H1 (cell line): ENCODE data around the gene RSBN1. TPM values are rescaled to one million over a fixed set of nuclear protein-coding genes. Genes with fewer than 3 reads are reported as not detected.

Source experiments
- CTCF ChIA-PET: fragments of 300-600 bp; sonication (Branson Sonifier 250); formaldehyde crosslinking; loops from one replicate; lab custom pipeline; 2021; ENCODE audit not compliant: partially characterized antibody; lab: Charles Lee
- POLR2A ChIA-PET: fragments of 300-600 bp; sonication (Branson Sonifier 250); formaldehyde crosslinking; loops from one replicate; lab custom pipeline; 2021; ENCODE audit warnings: inconsistent platforms; ENCODE audit not compliant: partially characterized antibody; lab: Charles Lee
- DNase-seq, 2 experiments: peaks; one replicate each; pipeline versions ENCODE4 v3.0.0 to v3.0.0-alpha.2; 2010 to 2022; ENCODE audit warnings: low spot score in 2 of 2, low read depth in 1 of 2, mixed read lengths in 1 of 2
- FAIRE-seq: peaks from 2 replicates; lab custom pipeline; 2011; peaks lifted over from hg19 to GRCh38; lab: Jason Lieb, UNC
- H2AFZ ChIP-seq: 2 replicates; pipeline ENCODE4 v1.8.1; 2012; ENCODE audit warnings: low read length, inconsistent platforms
- H2AK5ac ChIP-seq: 2 replicates; pipeline ENCODE4 v1.6.1; 2013; ENCODE audit warnings: low read depth, low read length
- H2BK120ac ChIP-seq: replicated peaks from 2 replicates; pipeline ENCODE3; 2013; ENCODE audit warnings: low read depth, low read length, inconsistent platforms
- H2BK12ac ChIP-seq: 2 replicates; pipeline ENCODE4 v1.6.1; 2013; ENCODE audit warnings: low read depth, low read length
- H2BK15ac ChIP-seq: 2 replicates; pipeline ENCODE4 v1.6.1; 2013; ENCODE audit warnings: low read length
- H2BK20ac ChIP-seq: 2 replicates; pipeline ENCODE4 v1.6.1; 2013; ENCODE audit warnings: low read length
- H2BK5ac ChIP-seq: 2 replicates; pipeline ENCODE4 v1.6.1; 2013; ENCODE audit warnings: low read depth, low read length
- H3K14ac ChIP-seq: 2 replicates; pipeline ENCODE4 v1.6.1; 2013; ENCODE audit warnings: inconsistent platforms; ENCODE audit not compliant: insufficient read length
- H3K18ac ChIP-seq: 2 replicates; pipeline ENCODE4 v1.6.1; 2013; ENCODE audit warnings: low read length; ENCODE audit errors: extremely low read depth
- H3K23ac ChIP-seq: 2 replicates; pipeline ENCODE4 v1.6.1; 2013; ENCODE audit warnings: inconsistent platforms; ENCODE audit not compliant: insufficient read length
- H3K23me2 ChIP-seq: 2 replicates; pipeline ENCODE4 v1.6.1; 2013; ENCODE audit warnings: low read depth, low read length
- H3K27ac ChIP-seq: 2 replicates; pipeline ENCODE4 v1.6.1; 2011; ENCODE audit warnings: low read depth, low read length, inconsistent platforms
- H3K27me3 ChIP-seq, 4 experiments: replicated peaks in 1 of 4; 1 replicate in 1 of 4; 2 replicates in 3 of 4; pipeline versions ENCODE4 v1.6.1 to v1.8.1; 2011 to 2013; ENCODE audit warnings: low read length in 3 of 4, mild to moderate bottlenecking in 3 of 4, inconsistent platforms in 2 of 4, mixed read lengths in 2 of 4, moderate library complexity in 1 of 4; ENCODE audit not compliant: control insufficient read depth in 3 of 4, insufficient read depth in 3 of 4; ENCODE audit errors: extremely low read depth in 1 of 4
- H3K36me3 ChIP-seq, 4 experiments: 2 replicates each; pipeline versions ENCODE4 v1.6.1 to v1.8.1; 2011 to 2013; ENCODE audit warnings: mild to moderate bottlenecking in 4 of 4, low read length in 3 of 4, moderate library complexity in 2 of 4, control low read depth in 1 of 4, inconsistent platforms in 1 of 4; ENCODE audit not compliant: insufficient read depth in 4 of 4, control insufficient read depth in 2 of 4
- H3K4ac ChIP-seq: replicated peaks from 2 replicates; pipeline ENCODE3; 2013; ENCODE audit warnings: low read length, low read depth, mixed read lengths, inconsistent platforms; ENCODE audit not compliant: insufficient read length
- H3K4me1 ChIP-seq, 4 experiments: replicated peaks in 1 of 4; 1 replicate in 1 of 4; 2 replicates in 3 of 4; pipeline versions ENCODE4 v1.6.1 to v1.8.1; 2011 to 2013; ENCODE audit warnings: low read length in 3 of 4, inconsistent platforms in 2 of 4, mixed read lengths in 1 of 4; ENCODE audit not compliant: insufficient read depth in 4 of 4, control insufficient read depth in 3 of 4
- H3K4me2 ChIP-seq, 2 experiments: 2 replicates each; pipeline versions ENCODE4 v1.6.1 to v1.8.1; 2011 to 2013; ENCODE audit warnings: low read depth in 2 of 2, low read length in 2 of 2, control low read depth in 1 of 2, inconsistent platforms in 1 of 2, mild to moderate bottlenecking in 1 of 2; ENCODE audit not compliant: insufficient read depth in 1 of 2
- H3K4me3 ChIP-seq, 4 experiments: fragments of 200-600, 300-600 bp in 1 of 4; sonication (generic), shearing (Covaris generic), sonication (Bioruptor Twin) in 1 of 4; 2 replicates each; pipeline versions ENCODE4 v1.5.1 to v1.8.1; 2011 to 2016; ENCODE audit warnings: low read length in 4 of 4, low read depth in 3 of 4, control low read depth in 2 of 4, inconsistent platforms in 2 of 4, mild to moderate bottlenecking in 2 of 4, mixed read lengths in 1 of 4, moderate library complexity in 1 of 4; ENCODE audit not compliant: insufficient read depth in 2 of 4; ENCODE audit errors: extremely low read depth in 1 of 4
- H3K56ac ChIP-seq: replicated peaks from 2 replicates; pipeline ENCODE3; 2013; ENCODE audit warnings: low read depth, mild to moderate bottlenecking, mixed read lengths, low read length, inconsistent platforms; ENCODE audit not compliant: insufficient read length
- H3K79me1 ChIP-seq: 2 replicates; pipeline ENCODE4 v1.6.1; 2013; ENCODE audit warnings: low read depth, low read length, control low read depth
- H3K79me2 ChIP-seq, 2 experiments: 2 replicates each; pipeline versions ENCODE4 v1.6.1 to v1.8.1; 2012 to 2013; ENCODE audit warnings: low read length in 2 of 2, mild to moderate bottlenecking in 2 of 2, inconsistent platforms in 1 of 2; ENCODE audit not compliant: insufficient read depth in 2 of 2, control insufficient read depth in 1 of 2
- H3K9ac ChIP-seq, 4 experiments: replicated peaks in 1 of 4; 1 replicate in 1 of 4; 2 replicates in 3 of 4; pipeline versions ENCODE4 v1.6.1 to v1.8.1; 2011 to 2013; ENCODE audit warnings: low read depth in 3 of 4, low read length in 3 of 4, control low read depth in 2 of 4, mild to moderate bottlenecking in 2 of 4, moderate library complexity in 2 of 4, inconsistent platforms in 1 of 4; ENCODE audit errors: extremely low read depth in 1 of 4
- H3K9me3 ChIP-seq, 2 experiments: 2 replicates each; pipeline versions ENCODE4 v1.6.1 to v1.8.1; 2012 to 2013; ENCODE audit warnings: mild to moderate bottlenecking in 2 of 2, moderate library complexity in 2 of 2, control low read depth in 1 of 2, inconsistent platforms in 1 of 2, low read depth in 1 of 2, low read length in 1 of 2, mixed read lengths in 1 of 2; ENCODE audit not compliant: insufficient read depth in 2 of 2
- H4K20me1 ChIP-seq, 2 experiments: replicated peaks in 1 of 2; 2 replicates each; pipeline versions ENCODE3 to v1.8.1; 2011 to 2013; ENCODE audit warnings: inconsistent platforms in 2 of 2, low read length in 2 of 2, mild to moderate bottlenecking in 1 of 2; ENCODE audit not compliant: insufficient read depth in 2 of 2, control insufficient read depth in 1 of 2
- H4K5ac ChIP-seq: 2 replicates; pipeline ENCODE4 v1.6.1; 2013; ENCODE audit warnings: low read length, low read depth, mixed read lengths, inconsistent platforms; ENCODE audit not compliant: insufficient read length
- H4K8ac ChIP-seq: 2 replicates; pipeline ENCODE4 v1.8.0; 2013; ENCODE audit warnings: mild to moderate bottlenecking, moderate library complexity, low read length, inconsistent platforms; ENCODE audit not compliant: insufficient read depth; ENCODE audit errors: extremely low read depth
- H4K91ac ChIP-seq: replicated peaks from 2 replicates; pipeline ENCODE3; 2013; ENCODE audit warnings: low read length, mixed read lengths, inconsistent platforms; ENCODE audit not compliant: insufficient read length
- CHD1 ChIP-seq: IDR thresholded peaks from 2 replicates; pipeline ENCODE4 v1.6.1; 2012; ENCODE audit warnings: low read depth, low read length, improper control_type of control experiment
- EZH2 ChIP-seq: fragments of 200-600 bp; sonication (generic); IDR thresholded peaks from 2 replicates; pipeline ENCODE4 v1.7.1; 2012; ENCODE audit warnings: low read depth, mild to moderate bottlenecking, moderate library complexity, low read length, inconsistent platforms; ENCODE audit not compliant: severe bottlenecking
- KDM1A ChIP-seq: fragments of 200-600, 300-600 bp; sonication (generic); IDR thresholded peaks from 2 replicates; pipeline ENCODE4 v1.7.1; 2016; ENCODE audit warnings: mild to moderate bottlenecking, low read length, borderline replicate concordance
- POLR2AphosphoS5 ChIP-seq: IDR thresholded peaks from 2 replicates; pipeline ENCODE4 v1.6.1; 2011; ENCODE audit warnings: low read depth, low read length
- WGBS, 2 experiments: shearing (Covaris generic) in 1 of 2; methylation state at CpG; one replicate each; pipeline versions ENCODE4 v1.1.6 to v1.1.7; 2013 to 2015; ENCODE audit warnings: low lambda C conversion rate in 2 of 2, mixed read lengths in 2 of 2, inconsistent platforms in 1 of 2, low coverage in 1 of 2, missing lambda C conversion rate in 1 of 2; ENCODE audit not compliant: insufficient replicate concordance in 2 of 2, insufficient coverage in 1 of 2, insufficient read length in 1 of 2; ENCODE audit errors: extremely low coverage in 1 of 2, missing lambda C conversion rate in 1 of 2; 5-methylcytosine and 5-hydroxymethylcytosine counted together
- polyA plus RNA-seq, 7 experiments: library from polyadenylated mRNA; depleted of rRNA in 3 of 7; stranded (reverse) in 5 of 7; unstranded in 2 of 7; fragments of >200 nt in 5 of 7; fragments of 200-250 nt in 2 of 7; gene quantifications; 1 replicate in 5 of 7; 2 replicates in 1 of 7; 4 replicates in 1 of 7; pipeline versions ENCODE4 v1.2.1 to v1.2.3, GENCODE V29; 2011 to 2013; ENCODE audit warnings: missing spikeins in 2 of 7, mixed read lengths in 2 of 7
- total RNA-seq: library from RNA; stranded (reverse); fragmentation: NEBNext Ultra II Directional; extraction: Animal tissue kit (Norgen Biotek cat#: 25700); gene quantifications from 2 replicates; pipeline ENCODE4 v1.2.1, GENCODE V29; 2021

RSBN1 gene
- total and polyA plus RNA-seq, 2 of the 8 experiments (the other 6 are each of a cell fraction or from before 2014, with no cell fraction given): 4.2 to 17.6 TPM

DNA sequence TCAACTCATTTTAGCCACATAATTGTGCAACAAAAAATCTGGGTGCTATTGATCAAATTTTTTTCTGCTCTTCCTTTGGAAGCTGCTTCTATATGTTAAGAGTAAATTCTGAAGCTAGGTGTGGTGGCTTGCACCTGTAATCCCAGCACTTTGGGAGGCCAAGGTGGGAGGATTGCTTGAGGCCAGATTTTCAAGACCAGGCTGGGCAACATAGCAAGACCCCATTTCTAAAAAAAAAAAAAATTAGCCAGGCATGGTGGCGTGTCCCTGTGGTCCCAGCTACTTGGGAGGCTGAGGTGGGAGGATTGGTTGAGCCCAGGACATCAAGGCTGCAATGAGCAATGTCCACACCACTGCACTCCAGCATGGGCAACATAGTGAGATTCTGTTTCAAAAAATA, 24.3 kb upstream of the RSBN1 start:
- CTCF ChIA-PET: interaction anchor here (0.6 to 2.7 kb wide), 15 partner anchors 12 to 1332 kb away, joined by 3 to 14 read pairs (median 4); partner anchors contain the start of genes AP4B1 and OLFML3
- 0 out of 2 replicates have a peak, but pooled peaks have one; percentile 50 for TF ChIP-seq KDM1A
- no peak for TF ChIP-seq POLR2AphosphoS5
- TF ChIP-seq EZH2: no peak
- no peak for TF ChIP-seq CHD1
- no peak overlapping the region for H2AFZ ChIP-seq
- no peak overlapping the region for H2BK20ac ChIP-seq
- no peak overlapping the region for H2BK12ac ChIP-seq
- H3K27ac ChIP-seq: no peak overlapping the region
- H3K9me3 ChIP-seq: no peaks in the 10 kb centered on the region
- no peak overlapping the region for H3K14ac ChIP-seq
- H4K20me1 ChIP-seq: no peaks in the 10 kb centered on the region
- no peak overlapping the region for H3K9ac ChIP-seq
- no peak overlapping the region for H3K4ac ChIP-seq
- H3K4me2 ChIP-seq: no peak overlapping the region
- no peaks in the 10 kb centered on the region for H3K27me3 ChIP-seq
- no peak overlapping the region for H3K56ac ChIP-seq
- H3K4me1 ChIP-seq: no peaks in the 10 kb centered on the region
- H3K18ac ChIP-seq: no peak overlapping the region
- no peak overlapping the region for H4K91ac ChIP-seq
- no peak overlapping the region for H4K8ac ChIP-seq
- no peak overlapping the region for H2BK5ac ChIP-seq
- FAIRE-seq (no peak), DNase-seq (no peak)
- H3K23me2 ChIP-seq: no peaks in the 10 kb centered on the region
- POLR2A ChIA-PET: no interaction called here
- no peak overlapping the region for H3K4me3 ChIP-seq
- H3K79me1 ChIP-seq: no peaks in the 10 kb centered on the region
- no peak overlapping the region for H2AK5ac ChIP-seq
- H3K23ac ChIP-seq: no peak overlapping the region
- no peak overlapping the region for H2BK15ac ChIP-seq
- no peaks in the 10 kb centered on the region for H3K36me3 ChIP-seq
- H2BK120ac ChIP-seq: no peak overlapping the region
- WGBS, 2 experiments: 75% methylated on average over 1 of the region's 1 CpG; no CpG with 5 or more reads in 1 of the 2 experiments
- H4K5ac ChIP-seq: no peak overlapping the region
- H3K79me2 ChIP-seq: no peaks in the 10 kb centered on the region
